ENCODE measurements around the gene ACOT13.
"Not testable (repeated sequence)": the region's sequence is repeated elsewhere in the genome, so short reads cannot be mapped to it uniquely, and the experiment has no call there.

Gene ACOT13

GRCh38 chr6:24704468-24704867, 37.6 kb downstream of the ACOT13 start:
- TF ChIP-seq, protein P1, sequence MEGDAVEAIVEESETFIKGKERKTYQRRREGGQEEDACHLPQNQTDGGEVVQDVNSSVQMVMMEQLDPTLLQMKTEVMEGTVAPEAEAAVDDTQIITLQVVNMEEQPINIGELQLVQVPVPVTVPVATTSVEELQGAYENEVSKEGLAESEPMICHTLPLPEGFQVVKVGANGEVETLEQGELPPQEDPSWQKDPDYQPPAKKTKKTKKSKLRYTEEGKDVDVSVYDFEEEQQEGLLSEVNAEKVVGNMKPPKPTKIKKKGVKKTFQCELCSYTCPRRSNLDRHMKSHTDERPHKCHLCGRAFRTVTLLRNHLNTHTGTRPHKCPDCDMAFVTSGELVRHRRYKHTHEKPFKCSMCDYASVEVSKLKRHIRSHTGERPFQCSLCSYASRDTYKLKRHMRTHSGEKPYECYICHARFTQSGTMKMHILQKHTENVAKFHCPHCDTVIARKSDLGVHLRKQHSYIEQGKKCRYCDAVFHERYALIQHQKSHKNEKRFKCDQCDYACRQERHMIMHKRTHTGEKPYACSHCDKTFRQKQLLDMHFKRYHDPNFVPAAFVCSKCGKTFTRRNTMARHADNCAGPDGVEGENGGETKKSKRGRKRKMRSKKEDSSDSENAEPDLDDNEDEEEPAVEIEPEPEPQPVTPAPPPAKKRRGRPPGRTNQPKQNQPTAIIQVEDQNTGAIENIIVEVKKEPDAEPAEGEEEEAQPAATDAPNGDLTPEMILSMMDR (IDR thresholded peaks at IDR 0.05; ENCODE audit: control insufficient read depth, extremely low read depth, insufficient read depth), result no peak
- no peak for DNase-seq (ENCODE audit: low read depth)

DNA sequence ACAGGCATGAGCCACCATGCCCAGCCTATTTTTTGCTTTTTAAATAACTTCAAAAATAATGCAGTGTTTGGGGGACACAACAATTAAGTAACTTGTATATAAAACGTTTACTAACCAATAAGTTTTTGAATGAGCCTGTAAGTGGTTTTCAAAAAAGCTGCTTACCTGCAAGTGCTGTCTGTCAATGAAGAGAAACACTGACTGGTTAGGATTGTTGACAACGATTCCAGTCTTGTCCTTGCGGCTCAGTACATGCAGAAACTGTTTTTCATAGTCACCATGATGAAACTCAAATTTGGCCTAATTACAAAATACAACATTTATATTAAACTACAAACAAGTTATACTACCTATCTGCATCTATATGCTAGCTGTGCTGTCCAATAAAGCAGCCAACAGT, 41.7 kb downstream of the ACOT13 start:
- DNase-seq (ENCODE audit: low read depth), result no peak

More at GRCh38 chr6:24704468-24704867, 37.6 kb downstream of the ACOT13 start:
- H3K4me3 ChIP-seq (ENCODE audit: low read depth, low read length), result no peak overlapping the region

DNA sequence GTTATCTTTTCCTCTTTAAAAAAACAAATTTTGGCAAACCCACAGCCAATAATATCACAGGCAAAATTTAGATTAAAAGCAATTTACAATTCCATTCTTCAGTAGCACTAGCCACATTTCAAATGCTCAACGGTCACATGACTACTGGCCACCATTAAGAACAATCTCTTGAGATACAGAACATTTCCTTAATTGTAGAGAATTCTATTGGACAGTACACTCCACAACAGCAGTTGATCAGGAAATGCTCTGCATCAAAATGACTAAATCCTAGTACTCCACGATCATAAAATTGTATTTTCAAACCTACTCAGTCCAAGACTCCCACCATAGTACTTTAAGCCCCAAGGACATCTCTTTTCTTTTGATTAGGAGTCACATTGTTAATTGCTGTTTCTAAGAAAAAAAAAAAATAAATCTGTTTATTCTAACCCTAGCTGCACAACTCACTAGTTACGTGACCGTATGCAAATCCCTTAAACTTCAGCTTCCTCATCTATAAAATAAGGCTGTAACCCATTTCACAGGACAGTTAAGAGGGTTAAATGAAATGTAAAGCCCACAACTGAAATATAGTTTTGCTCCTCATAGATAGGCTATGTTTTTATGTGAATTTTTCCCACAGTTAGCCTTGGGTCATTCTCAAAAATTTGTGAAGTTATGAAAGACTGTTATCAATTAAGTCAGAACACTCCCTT, 42.3 kb downstream of the ACOT13 start:
- H3K4me3 ChIP-seq (ENCODE audit: low read depth, low read length), result no peak overlapping the region
- DNase-seq (ENCODE audit: low read depth), result no peak
- TF ChIP-seq, protein P1 (IDR thresholded peaks at IDR 0.05; ENCODE audit: control insufficient read depth, extremely low read depth, insufficient read depth), result no peak

More for the DNA sequence above, 41.7 kb downstream of the ACOT13 start:
- TF ChIP-seq, protein P1 (IDR thresholded peaks at IDR 0.05; ENCODE audit: control insufficient read depth, extremely low read depth, insufficient read depth), result no peak
- H3K4me3 ChIP-seq (ENCODE audit: low read depth, low read length), result no peak overlapping the region

GRCh38 chr6:24710519-24711303, 43.8 kb downstream of the ACOT13 start:
- H3K4me3 ChIP-seq (ENCODE audit: low read depth, low read length), result no peak overlapping the region
- no peak for DNase-seq (ENCODE audit: low read depth)
- TF ChIP-seq, protein P1 (IDR thresholded peaks at IDR 0.05; ENCODE audit: control insufficient read depth, extremely low read depth, insufficient read depth), result no peak

- DNase-seq (ENCODE audit: low read depth); H3K4me3 ChIP-seq (ENCODE audit: low read depth, low read length): not testable (repeated sequence)
These were observed 49.8 kb downstream of the ACOT13 start for GRCh38 chr6:24716602-24717148.

DNA sequence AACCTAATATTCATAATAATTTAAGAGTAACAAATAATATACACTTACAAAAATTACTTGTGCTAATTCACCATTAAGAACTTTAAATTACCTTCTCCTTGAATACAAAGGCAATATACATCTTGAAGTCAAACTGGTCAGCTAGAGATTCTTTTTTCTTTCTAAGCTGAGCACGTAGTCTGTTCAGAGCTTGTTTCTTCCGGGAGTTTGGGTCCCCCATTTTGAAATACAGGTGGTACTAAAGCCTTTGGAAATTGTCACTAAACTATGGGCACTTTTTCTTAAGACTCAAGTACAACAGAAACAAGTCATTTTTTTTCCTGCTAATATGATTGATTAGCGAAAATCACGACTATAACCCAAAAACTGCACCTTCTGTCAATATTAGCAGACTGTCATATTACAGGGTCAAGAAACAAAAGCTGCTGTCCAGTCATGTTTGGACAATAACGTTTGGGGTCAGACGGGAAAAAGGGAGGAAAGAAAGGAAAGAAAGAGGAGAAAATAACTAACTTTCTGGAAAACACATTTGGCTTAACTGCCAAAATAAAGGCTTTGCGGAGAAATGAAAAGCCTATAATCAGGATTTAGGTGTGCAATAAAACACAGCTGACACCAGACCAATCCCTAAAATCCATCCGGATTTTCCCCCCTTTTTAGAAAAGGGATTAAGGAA, 51.7 kb downstream of the ACOT13 start:
- no peak for DNase-seq (ENCODE audit: low read depth)
- TF ChIP-seq, protein P1 (IDR thresholded peaks at IDR 0.05; ENCODE audit: control insufficient read depth, extremely low read depth, insufficient read depth), result no peak
- H3K4me3 ChIP-seq (ENCODE audit: low read depth, low read length), result peak overlapping the region; percentile 98

Measured in LNCaP clone FGC (cell line).